Limb (tissue), 2 donors: ENCODE data around the gene FTCD.
"Not testable (repeated sequence)": the region's sequence is repeated elsewhere in the genome, so short reads cannot be mapped to it uniquely, and the experiment has no call there.

Experiments
- DNase-seq, 2 donors: peaks; one replicate each; pipeline ENCODE4 v3.0.0-alpha.2; 2016; ENCODE audit errors: extremely low spot score in 2 of 2

Gene FTCD

GRCh38 chr21:46188226-46189212, 33.1 kb upstream of the FTCD start:
- no peak for DNase-seq

GRCh38 chr21:46187814-46188213, 32.4 kb upstream of the FTCD start:
- DNase-seq, result no peak

DNA sequence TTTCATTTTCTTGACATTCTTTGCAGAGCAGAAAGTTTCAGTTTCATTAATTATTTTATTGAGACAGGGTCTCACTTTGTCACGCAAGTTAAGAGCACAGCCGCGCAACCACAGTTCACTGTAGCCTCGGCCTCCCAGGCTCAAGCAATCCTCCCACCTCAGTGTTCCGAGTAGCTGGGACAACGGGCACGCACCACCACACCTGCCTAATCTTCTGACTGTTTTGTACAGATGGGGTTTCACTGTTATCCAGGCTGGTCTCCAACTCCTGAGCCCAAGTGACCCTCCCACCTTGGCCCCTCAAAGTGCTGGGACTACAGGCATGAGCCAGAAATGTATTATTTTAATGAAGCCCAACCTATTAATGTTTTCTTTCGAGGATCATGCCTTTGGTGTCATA, 31.9 kb upstream of the FTCD start:
- no peak for DNase-seq

GRCh38 chr21:46185716-46186115, 30.3 kb upstream of the FTCD start:
- no peak for DNase-seq

DNA sequence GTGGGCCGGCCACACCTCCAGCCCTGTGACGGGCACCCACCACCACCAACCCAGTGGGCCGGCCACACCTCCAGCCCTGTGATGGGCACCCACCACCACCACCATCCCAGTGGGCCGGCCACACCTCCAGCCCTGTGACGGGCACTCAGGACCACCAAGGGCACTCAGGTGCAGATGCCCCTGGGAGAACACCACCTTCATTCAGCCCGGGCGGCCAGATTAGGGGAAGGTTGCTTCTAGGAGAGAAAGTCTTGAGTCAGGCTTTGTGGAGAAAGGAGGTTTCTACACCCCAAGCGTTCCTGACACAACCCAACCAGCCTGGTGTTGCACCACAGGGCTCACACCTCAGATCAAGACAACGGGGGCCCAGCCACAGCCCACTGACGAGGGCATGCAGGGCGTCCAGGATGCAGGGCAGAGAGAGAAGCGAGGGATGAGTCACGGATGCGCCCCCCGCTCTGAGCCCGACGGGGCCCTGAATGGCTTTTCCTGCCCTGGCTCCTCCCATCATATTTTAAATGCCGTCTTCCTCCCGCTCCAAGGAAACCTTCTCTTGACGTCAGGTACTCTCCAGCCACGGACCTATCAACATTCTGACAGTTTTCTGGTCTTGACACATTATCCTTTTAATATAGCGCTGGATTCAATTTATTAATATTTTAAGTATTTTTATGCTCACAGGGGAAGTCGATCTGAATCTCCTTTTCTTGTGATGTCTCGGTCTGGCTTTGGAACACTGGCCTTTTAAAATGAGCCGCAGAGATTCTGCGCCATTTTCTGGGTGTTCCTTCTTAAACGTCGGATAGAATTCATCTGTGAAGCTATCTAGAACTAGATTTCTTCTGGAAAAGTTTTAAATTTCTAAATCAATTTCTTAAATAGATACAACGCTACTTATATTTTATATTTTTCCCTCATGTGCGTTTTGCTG, 29.5 kb upstream of the FTCD start:
- DNase-seq, result peak; percentile 66 to 77

DNA sequence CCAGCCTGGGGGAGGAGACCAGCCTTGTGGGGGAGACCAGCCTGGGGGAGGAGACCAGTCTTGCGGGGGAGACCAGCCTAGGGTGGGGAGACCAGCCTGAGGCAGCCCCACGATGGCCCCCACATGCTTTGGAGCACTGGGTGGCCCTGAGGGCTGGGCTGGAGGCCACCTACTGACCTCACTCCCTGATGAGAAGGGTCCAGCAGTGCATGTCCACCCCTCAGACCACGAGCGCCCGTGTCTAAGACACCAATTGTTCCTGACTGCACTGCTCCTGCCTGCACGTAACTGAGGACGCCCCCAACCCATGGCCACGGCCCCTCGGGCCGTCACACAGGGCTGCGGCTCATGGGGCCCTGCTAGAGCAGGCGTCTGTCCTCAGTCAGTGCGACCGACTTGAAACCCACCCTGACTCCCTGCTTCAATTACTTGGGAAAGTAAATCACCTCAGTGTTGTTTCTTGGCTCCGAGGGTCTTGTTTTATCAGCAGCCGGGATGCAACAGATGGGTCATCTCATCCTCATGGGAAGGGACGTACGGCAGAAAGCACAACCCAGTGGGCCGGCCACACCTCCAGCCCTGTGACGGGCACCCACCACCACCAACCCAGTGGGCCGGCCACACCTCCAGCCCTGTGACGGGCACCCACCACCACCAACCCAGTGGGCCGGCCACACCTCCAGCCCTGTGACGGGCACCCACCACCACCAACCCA, 28.7 kb upstream of the FTCD start, which contains the start of gene SPATC1L:
Gene SPATC1L, minus strand, starts transcription at position 550 of the 715 bp plus-strand sequence. CDS start 1,643 bp downstream, outside the sequence.
- DNase-seq, result peak; percentile 42 to 67

- not testable (repeated sequence) for DNase-seq
These were observed 28.0 kb upstream of the FTCD start for GRCh38 chr21:46183337-46183909.

GRCh38 chr21:46182548-46183336, 27.4 kb upstream of the FTCD start:
- no peak for DNase-seq

GRCh38 chr21:46181953-46182547, 26.7 kb upstream of the FTCD start:
- DNase-seq, result no peak

- DNase-seq, result no peak
These were observed 26.1 kb upstream of the FTCD start for GRCh38 chr21:46181436-46181835.

DNA sequence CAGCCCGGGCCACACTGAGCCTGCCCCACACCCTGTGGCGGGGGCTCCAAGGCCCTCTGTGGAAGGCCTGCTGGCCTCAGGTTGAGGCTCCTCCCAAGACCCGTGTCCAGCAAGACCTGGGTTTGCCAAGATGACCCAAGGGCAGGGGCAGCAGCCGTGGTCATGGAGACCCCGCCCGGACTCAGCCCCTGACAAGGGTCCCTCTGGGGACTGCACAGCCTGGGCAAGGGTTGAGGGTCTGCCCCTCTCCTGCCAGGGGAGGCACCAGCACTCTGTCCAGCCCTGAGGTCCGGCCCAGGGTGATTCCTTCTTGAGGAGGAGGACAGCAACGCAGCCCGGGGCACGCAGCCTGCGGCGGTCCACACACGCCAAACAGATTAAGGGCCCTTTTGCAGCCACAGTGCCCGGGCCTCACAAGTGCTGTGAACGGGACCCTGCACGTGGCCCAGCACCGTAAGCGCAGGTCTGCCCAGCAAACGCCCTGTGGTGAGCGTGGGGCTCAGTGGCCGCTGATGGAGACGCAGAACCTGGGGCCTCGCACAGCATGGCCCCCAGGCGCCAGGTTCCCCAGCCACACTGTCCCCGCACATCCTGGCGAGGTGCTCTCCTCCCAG, 25.5 kb upstream of the FTCD start:
- DNase-seq, result no peak

GRCh38 chr21:46180079-46180722, 24.8 kb upstream of the FTCD start:
- no peak for DNase-seq

GRCh38 chr21:46179708-46180078, 24.3 kb upstream of the FTCD start:
- no peak for DNase-seq

DNA sequence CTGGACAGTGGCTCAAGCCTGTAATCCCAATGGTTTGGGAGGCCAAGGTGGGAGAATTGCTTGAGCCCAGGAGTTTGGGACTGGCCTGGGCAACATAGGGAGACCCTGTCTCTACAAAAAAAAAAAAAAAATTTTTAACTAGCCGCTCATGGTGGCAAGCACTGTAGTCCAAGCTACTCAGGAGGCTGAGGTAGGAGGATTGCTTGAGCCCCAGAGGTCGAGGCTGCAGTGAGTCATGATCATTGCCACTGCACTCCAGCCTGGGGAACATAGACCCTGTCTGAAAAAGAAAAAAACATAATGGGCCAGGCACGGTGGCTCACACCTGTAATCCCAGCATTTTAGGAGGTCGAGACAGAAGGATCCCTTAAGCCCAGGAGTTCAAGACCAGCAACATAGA, 23.6 kb upstream of the FTCD start:
- DNase-seq, result no peak

DNA sequence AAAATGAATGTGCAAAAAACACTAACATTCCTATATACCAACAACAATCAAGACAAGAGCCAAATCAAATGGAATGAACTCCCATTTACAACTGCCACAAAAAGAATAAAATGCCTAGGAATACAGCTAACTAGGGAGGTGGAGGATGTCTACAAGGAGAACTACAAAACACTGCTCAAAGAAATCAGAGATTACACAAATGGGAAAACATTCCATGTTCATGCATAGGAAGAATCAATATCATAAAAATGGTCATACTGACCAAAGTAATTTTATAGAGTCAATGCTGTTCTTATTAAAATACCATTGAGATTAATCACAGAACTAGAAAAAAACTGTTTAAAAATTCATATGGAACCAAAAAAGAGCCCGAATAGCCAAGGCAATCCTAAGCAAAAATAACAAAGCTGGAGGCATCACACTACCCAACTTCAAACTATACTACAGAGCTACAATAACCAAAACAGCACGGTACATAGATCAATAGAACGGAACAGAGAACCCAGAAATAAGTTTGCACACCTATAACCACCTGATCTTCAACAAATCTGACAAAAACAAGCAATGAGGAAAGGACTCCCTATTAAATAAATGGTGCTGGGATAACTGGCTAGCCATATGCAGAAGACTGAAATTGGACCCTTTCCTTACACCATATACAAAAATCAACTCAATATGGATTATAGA, 21.2 kb upstream of the FTCD start:
- DNase-seq, result not testable (repeated sequence)

DNA sequence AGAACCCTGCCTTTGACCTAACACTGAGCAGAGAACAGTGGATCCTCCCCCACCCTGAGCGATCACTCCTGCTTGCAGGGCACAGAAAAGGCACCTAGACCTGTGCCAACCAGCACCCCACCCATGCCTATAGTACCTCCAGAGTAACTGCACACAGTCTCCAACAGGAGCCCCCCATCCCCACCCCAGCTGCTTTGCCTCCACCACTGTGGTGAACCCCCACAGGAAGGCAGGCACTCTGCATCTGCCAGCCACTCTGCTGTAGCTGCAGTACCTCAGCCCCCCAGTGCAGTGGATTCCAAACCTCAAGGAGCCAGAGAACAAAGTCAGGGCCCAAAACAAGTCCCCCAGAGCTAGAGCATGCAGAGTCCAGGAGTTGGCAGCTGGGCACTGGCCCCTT, 18.2 kb upstream of the FTCD start:
- DNase-seq, result no peak

GRCh38 chr21:46172863-46173528, 17.6 kb upstream of the FTCD start:
- no peak for DNase-seq
